HepG2 (cell line): ENCODE measurements around the gene SNRPD3. TPM values are rescaled to one million over a fixed set of nuclear protein-coding genes. Genes with fewer than 3 reads are reported as not detected.
A peak's percentile ranks its signal among the peaks of the same experiment; 100 is the strongest.

Source experiments
- ATAC-seq: fragments of 200-7000 bp; cut with Tn5 transposase; 3 replicates; pipeline ENCODE4 v1.9.1; 2020; ENCODE audit warnings: mild to moderate bottlenecking, moderate library complexity
- BruUV-seq: library from RNA; stranded (reverse); fragments of 400-500 nt; replicated peaks from 2 replicates; lab custom pipeline; 2021; lab: Mats Ljungman, UMichigan
- CTCF ChIA-PET: fragments of 300-600 bp; formaldehyde crosslinking; extraction: SDS; loops from one replicate; lab custom pipeline; 2021; ENCODE audit warnings: low total read pairs, inconsistent platforms, low intra/inter-chr PET ratio; lab: Yijun Ruan, JAX
- POLR2A ChIA-PET: fragments of 350-600 bp; sonication (Branson Sonifier 250); formaldehyde crosslinking; loops from one replicate; lab custom pipeline; 2020; ENCODE audit warnings: antibody characterized with exemption, inconsistent platforms; lab: Yijun Ruan, JAX
- DNase-seq: peaks from one replicate; pipeline ENCODE4 v3.0.0-alpha.2; 2015; ENCODE audit warnings: low spot score
- FAIRE-seq: peaks from 3 replicates; lab custom pipeline; 2011; peaks lifted over from hg19 to GRCh38; lab: Jason Lieb, UNC
- H2AFZ ChIP-seq: one replicate; pipeline ENCODE4 v1.6.1; 2011; ENCODE audit warnings: low read length, inconsistent platforms
- H3K27ac ChIP-seq: fragments of 300-600 bp; 3 replicates; pipeline ENCODE4 v1.8.0; 2011; ENCODE audit warnings: mixed run types, mild to moderate bottlenecking, mixed read lengths, low read length, inconsistent platforms; ENCODE audit not compliant: insufficient read depth; ENCODE audit errors: extremely low read length
- H3K27me3 ChIP-seq, 2 experiments: fragments of 200-600 bp in 1 of 2; 2 replicates in 1 of 2; 3 replicates in 1 of 2; pipeline versions ENCODE4 v1.6.0 to v1.8.0; 2011; ENCODE audit warnings: low read length in 2 of 2, mild to moderate bottlenecking in 2 of 2, moderate library complexity in 2 of 2, inconsistent platforms in 1 of 2; ENCODE audit not compliant: insufficient read depth in 2 of 2, control insufficient read depth in 1 of 2
- H3K36me3 ChIP-seq, 2 experiments: fragments of 200-600 bp in 1 of 2; replicated peaks in 1 of 2; 2 replicates in 1 of 2; 3 replicates in 1 of 2; pipeline versions ENCODE4 v1.5.1 to v1.8.0; 2011; ENCODE audit warnings: low read length in 2 of 2, inconsistent platforms in 1 of 2; ENCODE audit not compliant: insufficient read depth in 2 of 2, control insufficient read depth in 1 of 2
- H3K4me1 ChIP-seq: 2 replicates; pipeline ENCODE4 v1.5.1; 2012; ENCODE audit warnings: low read length, inconsistent platforms; ENCODE audit not compliant: insufficient read depth
- H3K4me2 ChIP-seq: 2 replicates; pipeline ENCODE4 v1.6.0; 2011; ENCODE audit warnings: low read depth, low read length, inconsistent platforms
- H3K4me3 ChIP-seq, 3 experiments: fragments of 200-600 bp in 1 of 3; sonication (generic), shearing (Covaris generic) in 1 of 3; replicated peaks in 1 of 3; 2 replicates each; pipeline ENCODE4 v1.5.1; 2011 to 2016; ENCODE audit warnings: low read length in 3 of 3, inconsistent platforms in 2 of 3, low read depth in 2 of 3, mild to moderate bottlenecking in 2 of 3, control low read depth in 1 of 3, mixed read lengths in 1 of 3; ENCODE audit not compliant: insufficient read depth in 1 of 3
- H3K79me2 ChIP-seq: one replicate; pipeline ENCODE4 v1.6.1; 2011; ENCODE audit warnings: low read length, inconsistent platforms; ENCODE audit not compliant: insufficient read depth
- H3K9ac ChIP-seq: 2 replicates; pipeline ENCODE4 v1.6.0; 2011; ENCODE audit warnings: mild to moderate bottlenecking, low read depth, low read length, inconsistent platforms; ENCODE audit not compliant: insufficient read depth
- H3K9me3 ChIP-seq: 2 replicates; pipeline ENCODE4 v1.5.1; 2012; ENCODE audit warnings: mild to moderate bottlenecking, low read length
- H4K20me1 ChIP-seq: 2 replicates; pipeline ENCODE4 v1.6.0; 2011; ENCODE audit warnings: inconsistent platforms, mild to moderate bottlenecking, low read length, moderate library complexity; ENCODE audit not compliant: insufficient read depth
- CHD4 ChIP-seq: fragments of 200-600 bp; sonication (generic); IDR thresholded peaks from 2 replicates; pipeline ENCODE4 v1.7.0; 2017; ENCODE audit warnings: mild to moderate bottlenecking, low read length, borderline replicate concordance
- ERF ChIP-seq: IDR thresholded peaks from 2 replicates; pipeline ENCODE4 v1.6.1; 2018; ENCODE audit warnings: missing biosample characterization, missing genetic modification reagents
- FUBP1 ChIP-seq: sonication (generic); formaldehyde crosslinking; IDR thresholded peaks from 2 replicates; pipeline ENCODE4 v1.5.1; 2020; ENCODE audit warnings: missing genetic modification reagents, mild to moderate bottlenecking, borderline replicate concordance
- MAFK ChIP-seq, 2 experiments: IDR thresholded peaks in 1 of 2; conservative IDR thresholded peaks in 1 of 2; 2 replicates each; pipeline ENCODE4 v1.6.1; 2011; ENCODE audit warnings: improper control_type of control experiment in 2 of 2, low read length in 2 of 2
- SNRNP70 ChIP-seq: fragments of 200-400 bp; formaldehyde crosslinking; IDR thresholded peaks from 2 replicates; pipeline ENCODE4 v1.6.1; 2017; ENCODE audit warnings: mild to moderate bottlenecking, low read depth, low read length, moderate library complexity
- SP140L ChIP-seq: sonication (generic); formaldehyde crosslinking; IDR thresholded peaks from 2 replicates; pipeline ENCODE4 v1.4.0; 2020; ENCODE audit warnings: missing genetic modification reagents, borderline replicate concordance
- SSRP1 ChIP-seq: IDR thresholded peaks from 2 replicates; pipeline ENCODE4 v1.6.1; 2016; ENCODE audit warnings: control low read depth
- TBX2 ChIP-seq: sonication (generic); formaldehyde crosslinking; IDR thresholded peaks from 2 replicates; pipeline ENCODE4 v1.5.0; 2020; ENCODE audit warnings: missing genetic modification reagents, mild to moderate bottlenecking, borderline replicate concordance
- TEAD3 ChIP-seq: optimal IDR thresholded peaks from 2 replicates; pipeline ENCODE3; 2016; ENCODE audit warnings: borderline replicate concordance
- ZMYM2 ChIP-seq: sonication (generic); formaldehyde crosslinking; IDR thresholded peaks from 2 replicates; pipeline ENCODE4 v1.8.0; 2022; ENCODE audit warnings: mild to moderate bottlenecking, missing genetic modification reagents
- ZNF460 ChIP-seq: sonication (generic); formaldehyde crosslinking; IDR thresholded peaks from 2 replicates; pipeline ENCODE4 v1.5.1; 2020; ENCODE audit warnings: missing genetic modification reagents, mild to moderate bottlenecking, borderline replicate concordance
- ZNF644 ChIP-seq: IDR thresholded peaks from 2 replicates; pipeline ENCODE4 v1.6.1; 2016; ENCODE audit warnings: low read depth
- ZNF776 ChIP-seq: sonication (generic); formaldehyde crosslinking; IDR thresholded peaks from 2 replicates; pipeline ENCODE4 v1.4.0; 2020; ENCODE audit warnings: mild to moderate bottlenecking, missing genetic modification reagents
- ZNF781 ChIP-seq: sonication (generic); formaldehyde crosslinking; IDR thresholded peaks from 2 replicates; pipeline ENCODE4 v1.5.1; 2020; ENCODE audit warnings: borderline replicate concordance, mild to moderate bottlenecking, missing genetic modification reagents; ENCODE audit errors: not compliant biosample characterization
- ZNF839 ChIP-seq: sonication (generic); formaldehyde crosslinking; IDR thresholded peaks from 2 replicates; pipeline ENCODE4 v1.4.0; 2020; ENCODE audit warnings: missing genetic modification reagents, mild to moderate bottlenecking, borderline replicate concordance
- WGBS: methylation state at CpG from one replicate; pipeline ENCODE4 v1.1.6; 2017; ENCODE audit warnings: low lambda C conversion rate; 5-methylcytosine and 5-hydroxymethylcytosine counted together
- in situ Hi-C: cut with HindIII; loops from 2 replicates; pipeline ENCODE4 v1.10.0; 2017; ENCODE audit warnings: low pct_unique_long_range_greater_than_20kb; ENCODE audit not compliant: extremely low pct_ligation_motif_present
- intact Hi-C: fragments of 100-400 bp; cut with micrococcal nuclease; formaldehyde crosslinking; loops from one replicate; pipeline ENCODE4 v1.10.0; 2022; ENCODE audit not compliant: unreplicated experiment
- polyA plus RNA-seq, 8 experiments: library from polyadenylated mRNA; depleted of rRNA in 3 of 8; stranded (reverse) in 7 of 8; unstranded in 1 of 8; fragments of >200 nt; fragmentation: Illumina TruSeq in 4 of 8; extraction: Trizol in 4 of 8; gene quantifications; 2 replicates each; pipeline versions ENCODE4 v1.2.1 to v1.2.3, GENCODE V29; 2011 to 2016; ENCODE audit warnings: low read depth in 4 of 8, missing spikeins in 1 of 8, mixed read lengths in 1 of 8; ENCODE audit not compliant: insufficient read depth in 1 of 8
- total RNA-seq, 5 experiments: library from RNA; depleted of rRNA; stranded (reverse); fragments of >200 nt; fragmentation: Illumina TruSeq; extraction: Trizol; gene quantifications; 2 replicates each; pipeline ENCODE4 v1.2.3, GENCODE V29; 2016; ENCODE audit warnings: low read depth in 1 of 5
- TF ChIP-seq, protein P1 (sequence below): sonication (generic); formaldehyde crosslinking; IDR thresholded peaks from 2 replicates; pipeline ENCODE4 v1.8.0; 2023; ENCODE audit warnings: mild to moderate bottlenecking, missing genetic modification reagents
- TF ChIP-seq, protein P2 (sequence below): IDR thresholded peaks from 2 replicates; pipeline ENCODE4 v1.6.1; 2016; ENCODE audit warnings: low read depth, missing genetic modification reagents, missing compliant biosample characterization

Gene SNRPD3
- total and polyA plus RNA-seq, 2 of the 13 experiments (the other 11 are each of a cell fraction or from before 2014, with no cell fraction given), result 110 to 209 TPM

DNA sequence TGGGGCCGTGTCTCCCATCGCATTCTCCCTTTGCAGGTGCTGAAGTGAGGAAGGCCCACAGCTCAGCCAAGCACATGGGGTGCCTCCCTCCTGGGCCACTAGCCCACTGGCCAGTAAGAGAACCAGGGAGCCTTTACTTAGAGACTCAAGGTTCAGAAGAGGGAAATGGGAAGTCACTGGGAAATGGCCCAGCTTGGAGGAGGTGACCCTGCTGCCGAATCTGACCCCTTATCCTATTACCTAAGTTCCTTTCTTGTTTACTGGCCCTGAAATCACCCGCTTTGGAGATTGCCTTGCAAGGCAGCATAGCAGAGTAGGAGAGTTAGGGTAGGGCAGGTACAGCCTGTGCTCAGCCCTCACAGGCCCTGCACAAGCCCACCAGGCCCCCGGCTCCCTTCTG lies 36.3 kb upstream of the SNRPD3 start:
- intact Hi-C loops, result loop anchor here (2.0 kb wide), 1 partner anchor 19 kb away; no protein-coding TSS in a partner anchor
- Histone ChIP-seq H3K4me3 (no peak overlapping the region), H3K9me3 (no peaks in the 10 kb centered on the region), H3K9ac (no peak overlapping the region), H4K20me1 (no peaks in the 10 kb centered on the region), H3K4me1 (peaks cover 83% of the 10 kb centered on the region), H3K36me3 (no peaks in the 10 kb centered on the region), H3K4me2 (no peak overlapping the region), H3K27ac (no peak overlapping the region), H3K27me3 (no peaks in the 10 kb centered on the region), H3K79me2 (no peaks in the 10 kb centered on the region), H2AFZ (no peak overlapping the region)
- ChIA-PET POLR2A (interaction anchor here (3.2 kb wide), 1 partner anchor 13 kb away, joined by 15 read pairs; no protein-coding TSS in a partner anchor), CTCF (no interaction called here)
- TF ChIP-seq ZNF781 (CRISPR knock-in tag), result no peak
- no peak for TF ChIP-seq ZNF460 (CRISPR knock-in tag)
- TF ChIP-seq, protein P1, sequence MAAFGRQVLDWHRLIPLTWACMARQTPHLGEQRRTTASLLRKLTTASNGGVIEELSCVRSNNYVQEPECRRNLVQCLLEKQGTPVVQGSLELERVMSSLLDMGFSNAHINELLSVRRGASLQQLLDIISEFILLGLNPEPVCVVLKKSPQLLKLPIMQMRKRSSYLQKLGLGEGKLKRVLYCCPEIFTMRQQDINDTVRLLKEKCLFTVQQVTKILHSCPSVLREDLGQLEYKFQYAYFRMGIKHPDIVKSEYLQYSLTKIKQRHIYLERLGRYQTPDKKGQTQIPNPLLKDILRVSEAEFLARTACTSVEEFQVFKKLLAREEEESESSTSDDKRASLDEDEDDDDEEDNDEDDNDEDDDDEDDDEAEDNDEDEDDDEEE (CRISPR knock-in tag), result no peak
- no peak for TF ChIP-seq ZNF839 (CRISPR knock-in tag)
- TF ChIP-seq SNRNP70, result no peak
- TF ChIP-seq TBX2 (CRISPR knock-in tag), result no peak
- no peak for TF ChIP-seq ERF (CRISPR knock-in tag)
- TF ChIP-seq TEAD3 (CRISPR knock-in tag), result no peak
- TF ChIP-seq ZNF776 (CRISPR knock-in tag), result no peak
- TF ChIP-seq, protein P2, sequence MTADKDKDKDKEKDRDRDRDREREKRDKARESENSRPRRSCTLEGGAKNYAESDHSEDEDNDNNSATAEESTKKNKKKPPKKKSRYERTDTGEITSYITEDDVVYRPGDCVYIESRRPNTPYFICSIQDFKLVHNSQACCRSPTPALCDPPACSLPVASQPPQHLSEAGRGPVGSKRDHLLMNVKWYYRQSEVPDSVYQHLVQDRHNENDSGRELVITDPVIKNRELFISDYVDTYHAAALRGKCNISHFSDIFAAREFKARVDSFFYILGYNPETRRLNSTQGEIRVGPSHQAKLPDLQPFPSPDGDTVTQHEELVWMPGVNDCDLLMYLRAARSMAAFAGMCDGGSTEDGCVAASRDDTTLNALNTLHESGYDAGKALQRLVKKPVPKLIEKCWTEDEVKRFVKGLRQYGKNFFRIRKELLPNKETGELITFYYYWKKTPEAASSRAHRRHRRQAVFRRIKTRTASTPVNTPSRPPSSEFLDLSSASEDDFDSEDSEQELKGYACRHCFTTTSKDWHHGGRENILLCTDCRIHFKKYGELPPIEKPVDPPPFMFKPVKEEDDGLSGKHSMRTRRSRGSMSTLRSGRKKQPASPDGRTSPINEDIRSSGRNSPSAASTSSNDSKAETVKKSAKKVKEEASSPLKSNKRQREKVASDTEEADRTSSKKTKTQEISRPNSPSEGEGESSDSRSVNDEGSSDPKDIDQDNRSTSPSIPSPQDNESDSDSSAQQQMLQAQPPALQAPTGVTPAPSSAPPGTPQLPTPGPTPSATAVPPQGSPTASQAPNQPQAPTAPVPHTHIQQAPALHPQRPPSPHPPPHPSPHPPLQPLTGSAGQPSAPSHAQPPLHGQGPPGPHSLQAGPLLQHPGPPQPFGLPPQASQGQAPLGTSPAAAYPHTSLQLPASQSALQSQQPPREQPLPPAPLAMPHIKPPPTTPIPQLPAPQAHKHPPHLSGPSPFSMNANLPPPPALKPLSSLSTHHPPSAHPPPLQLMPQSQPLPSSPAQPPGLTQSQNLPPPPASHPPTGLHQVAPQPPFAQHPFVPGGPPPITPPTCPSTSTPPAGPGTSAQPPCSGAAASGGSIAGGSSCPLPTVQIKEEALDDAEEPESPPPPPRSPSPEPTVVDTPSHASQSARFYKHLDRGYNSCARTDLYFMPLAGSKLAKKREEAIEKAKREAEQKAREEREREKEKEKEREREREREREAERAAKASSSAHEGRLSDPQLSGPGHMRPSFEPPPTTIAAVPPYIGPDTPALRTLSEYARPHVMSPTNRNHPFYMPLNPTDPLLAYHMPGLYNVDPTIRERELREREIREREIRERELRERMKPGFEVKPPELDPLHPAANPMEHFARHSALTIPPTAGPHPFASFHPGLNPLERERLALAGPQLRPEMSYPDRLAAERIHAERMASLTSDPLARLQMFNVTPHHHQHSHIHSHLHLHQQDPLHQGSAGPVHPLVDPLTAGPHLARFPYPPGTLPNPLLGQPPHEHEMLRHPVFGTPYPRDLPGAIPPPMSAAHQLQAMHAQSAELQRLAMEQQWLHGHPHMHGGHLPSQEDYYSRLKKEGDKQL (CRISPR knock-in tag), result no peak
- no peak for TF ChIP-seq SP140L
- TF ChIP-seq ZNF644 (CRISPR knock-in tag), result no peak
- no peak for TF ChIP-seq FUBP1 (CRISPR knock-in tag)
- TF ChIP-seq SSRP1 (CRISPR knock-in tag), result no peak
- no peak for TF ChIP-seq MAFK (conservative IDR thresholded peaks at IDR 0.05 in 1 of 2, IDR thresholded peaks at IDR 0.05 in 1 of 2; ENCODE audit: low read length in 2 of 2)
- no peak for TF ChIP-seq CHD4
- TF ChIP-seq ZMYM2 (CRISPR knock-in tag), result no peak
- DNase-seq (no peak), FAIRE-seq (peak; percentile 23), ATAC-seq (no peak)
- no TSS peak for BruUV-seq
- WGBS, result 70% methylated on average over 3 of the region's 5 CpGs
- in situ Hi-C loops, result loop anchor here (10.0 kb wide), 1 partner anchor 195 kb away; no protein-coding TSS in a partner anchor
